Progenitor cell of endocrine pancreas (in vitro differentiated cells): ENCODE measurements around the gene BRPF1. TPM values are rescaled to one million over a fixed set of nuclear protein-coding genes. Genes with fewer than 3 reads are reported as not detected.

Experiments used
- DNase-seq: peaks from one replicate; pipeline ENCODE4 v3.0.0; 2021; ENCODE audit warnings: low spot score; ENCODE audit not compliant: unreplicated experiment
- H3K27ac Mint-ChIP-seq: 2 replicates; pipeline ENCODE4 v1.8.0; 2021; ENCODE audit warnings: mild to moderate bottlenecking, moderate library complexity, mixed read lengths
- H3K27me3 Mint-ChIP-seq: 2 replicates; pipeline ENCODE4 v1.8.0; 2021; ENCODE audit warnings: mixed read lengths
- H3K36me3 Mint-ChIP-seq: 2 replicates; pipeline ENCODE4 v1.8.0; 2022; ENCODE audit warnings: mixed read lengths; ENCODE audit not compliant: insufficient read depth
- H3K4me1 Mint-ChIP-seq: 2 replicates; pipeline ENCODE4 v1.8.0; 2021; ENCODE audit warnings: low read depth, mixed read lengths
- H3K4me3 Mint-ChIP-seq: 2 replicates; pipeline ENCODE4 v1.8.0; 2021; ENCODE audit warnings: low read depth, mild to moderate bottlenecking, moderate library complexity, mixed read lengths
- H3K9me3 Mint-ChIP-seq: 2 replicates; pipeline ENCODE4 v1.8.0; 2021; ENCODE audit warnings: low read depth, mixed read lengths
- total RNA-seq: library from RNA; stranded (reverse); gene quantifications from 2 replicates; pipeline ENCODE4 v1.2.1, GENCODE V29; 2021
- TF ChIP-seq, protein P1 (sequence below): fragments of 200-600 bp; sonication (generic); IDR thresholded peaks from one replicate; pipeline ENCODE4 v1.5.0; 2021; ENCODE audit warnings: antibody characterized with exemption, mild to moderate bottlenecking; ENCODE audit not compliant: unreplicated experiment

The BRPF1 gene
- total RNA-seq, 1 donor from 2014 or later: 25.6 TPM

DNA sequence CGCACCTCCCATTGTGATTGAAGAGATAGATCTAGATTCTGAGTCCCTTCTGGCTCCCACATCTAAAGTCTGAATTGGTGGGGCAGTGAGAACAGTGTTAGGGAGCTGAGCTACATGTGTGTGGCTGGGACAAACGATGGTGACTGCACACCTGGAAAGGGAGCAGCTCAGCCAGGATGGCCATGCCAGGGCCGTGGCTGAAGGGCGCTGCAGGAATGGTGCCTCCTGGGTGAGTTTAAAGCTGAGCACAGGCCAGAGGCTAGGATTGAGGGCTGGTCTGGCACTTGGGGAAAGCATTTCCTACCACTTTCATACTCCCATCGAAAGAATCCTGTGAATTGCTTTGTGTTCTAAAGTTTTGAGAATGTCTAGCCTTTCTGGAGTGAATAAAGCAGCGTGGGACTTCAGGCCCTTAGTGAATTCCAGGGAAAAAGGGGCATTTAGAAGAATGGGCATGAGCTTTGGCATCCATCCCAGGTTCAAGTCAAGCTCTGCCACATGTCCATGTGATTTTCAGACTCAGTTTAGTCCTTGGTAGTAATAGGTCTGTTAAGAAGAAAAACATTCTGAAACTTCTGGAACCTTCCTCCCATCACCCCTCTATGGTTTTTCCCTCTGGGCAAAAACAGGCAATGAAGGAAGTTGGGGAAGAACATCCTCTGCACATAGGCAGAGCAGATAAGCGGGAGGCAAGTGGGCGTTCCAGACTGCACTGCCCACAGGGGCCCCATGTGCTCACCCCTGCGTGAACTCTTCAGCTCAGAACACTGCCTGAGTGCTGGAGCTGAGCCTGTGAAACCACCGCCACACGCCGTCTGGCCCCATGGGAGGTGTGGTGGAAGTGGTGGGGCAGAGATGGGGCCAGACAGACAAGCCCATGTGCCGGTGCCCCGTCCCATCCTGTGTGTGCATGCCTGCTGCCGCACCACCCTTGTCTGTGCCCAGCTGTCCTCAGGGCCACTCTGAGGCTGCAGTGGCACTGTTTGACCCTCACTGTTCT lies 40.8 kb upstream of the BRPF1 start:
- H3K4me1 Mint-ChIP-seq: no peaks in the 10 kb centered on the region
- no peak for DNase-seq
- H3K27me3 Mint-ChIP-seq: no peaks in the 10 kb centered on the region
- no peaks in the 10 kb centered on the region for H3K9me3 Mint-ChIP-seq
- H3K27ac Mint-ChIP-seq: no peak overlapping the region
- no peak overlapping the region for H3K4me3 Mint-ChIP-seq
- H3K36me3 Mint-ChIP-seq: peaks cover 6% of the 10 kb centered on the region
- TF ChIP-seq, protein P1, sequence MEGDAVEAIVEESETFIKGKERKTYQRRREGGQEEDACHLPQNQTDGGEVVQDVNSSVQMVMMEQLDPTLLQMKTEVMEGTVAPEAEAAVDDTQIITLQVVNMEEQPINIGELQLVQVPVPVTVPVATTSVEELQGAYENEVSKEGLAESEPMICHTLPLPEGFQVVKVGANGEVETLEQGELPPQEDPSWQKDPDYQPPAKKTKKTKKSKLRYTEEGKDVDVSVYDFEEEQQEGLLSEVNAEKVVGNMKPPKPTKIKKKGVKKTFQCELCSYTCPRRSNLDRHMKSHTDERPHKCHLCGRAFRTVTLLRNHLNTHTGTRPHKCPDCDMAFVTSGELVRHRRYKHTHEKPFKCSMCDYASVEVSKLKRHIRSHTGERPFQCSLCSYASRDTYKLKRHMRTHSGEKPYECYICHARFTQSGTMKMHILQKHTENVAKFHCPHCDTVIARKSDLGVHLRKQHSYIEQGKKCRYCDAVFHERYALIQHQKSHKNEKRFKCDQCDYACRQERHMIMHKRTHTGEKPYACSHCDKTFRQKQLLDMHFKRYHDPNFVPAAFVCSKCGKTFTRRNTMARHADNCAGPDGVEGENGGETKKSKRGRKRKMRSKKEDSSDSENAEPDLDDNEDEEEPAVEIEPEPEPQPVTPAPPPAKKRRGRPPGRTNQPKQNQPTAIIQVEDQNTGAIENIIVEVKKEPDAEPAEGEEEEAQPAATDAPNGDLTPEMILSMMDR: no peak

DNA sequence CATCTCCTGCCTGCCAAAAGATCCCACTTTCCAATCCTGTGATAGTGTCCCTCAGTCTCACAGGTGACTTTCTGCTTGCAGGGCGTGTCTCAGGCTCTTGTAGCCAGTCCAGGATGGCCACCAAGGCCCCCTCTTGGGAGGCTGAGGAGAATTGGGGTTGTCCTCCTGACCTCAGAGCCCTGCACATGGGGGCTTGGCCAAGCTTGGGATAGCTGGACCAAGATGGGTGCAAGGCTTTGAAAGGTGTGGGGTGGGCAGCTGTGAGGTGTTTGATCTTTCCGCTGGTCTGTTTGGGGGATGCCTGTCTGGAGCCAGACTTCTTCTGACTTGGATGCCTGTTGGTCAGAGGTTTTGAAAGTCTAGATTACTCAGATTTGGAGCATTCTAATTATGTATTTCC lies 39.9 kb upstream of the BRPF1 start:
- DNase-seq: no peak
- no peaks in the 10 kb centered on the region for H3K27me3 Mint-ChIP-seq
- H3K4me3 Mint-ChIP-seq: no peak overlapping the region
- no peak overlapping the region for H3K27ac Mint-ChIP-seq
- TF ChIP-seq, protein P1: no peak
- H3K9me3 Mint-ChIP-seq: no peaks in the 10 kb centered on the region
- H3K36me3 Mint-ChIP-seq: peaks cover 2% of the 10 kb centered on the region
- no peaks in the 10 kb centered on the region for H3K4me1 Mint-ChIP-seq

DNA sequence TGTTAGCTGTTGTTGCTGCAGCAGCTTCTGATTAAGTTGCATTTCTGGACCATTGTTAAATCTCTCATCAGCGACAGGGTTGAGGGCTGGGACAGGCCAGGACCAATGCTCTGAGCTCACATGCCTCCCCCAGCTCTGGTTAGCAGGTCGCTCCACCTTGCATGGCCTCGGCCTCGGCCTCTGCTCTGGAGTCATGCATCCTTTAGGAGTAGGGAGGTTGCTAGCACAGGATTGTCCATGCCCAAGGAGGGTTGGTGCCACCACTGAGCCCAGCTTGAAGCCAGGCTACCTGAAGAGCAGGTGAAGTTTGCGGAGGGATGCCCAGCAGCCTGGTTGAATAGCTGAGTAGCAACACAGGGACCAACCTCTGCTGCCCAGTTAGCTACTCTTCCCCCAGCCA lies 39.1 kb upstream of the BRPF1 start:
- H3K4me1 Mint-ChIP-seq: no peaks in the 10 kb centered on the region
- H3K4me3 Mint-ChIP-seq: no peak overlapping the region
- H3K9me3 Mint-ChIP-seq: no peaks in the 10 kb centered on the region
- H3K27ac Mint-ChIP-seq: no peak overlapping the region
- no peak for DNase-seq
- peaks cover 2% of the 10 kb centered on the region for H3K36me3 Mint-ChIP-seq
- TF ChIP-seq, protein P1: no peak
- no peaks in the 10 kb centered on the region for H3K27me3 Mint-ChIP-seq

DNA sequence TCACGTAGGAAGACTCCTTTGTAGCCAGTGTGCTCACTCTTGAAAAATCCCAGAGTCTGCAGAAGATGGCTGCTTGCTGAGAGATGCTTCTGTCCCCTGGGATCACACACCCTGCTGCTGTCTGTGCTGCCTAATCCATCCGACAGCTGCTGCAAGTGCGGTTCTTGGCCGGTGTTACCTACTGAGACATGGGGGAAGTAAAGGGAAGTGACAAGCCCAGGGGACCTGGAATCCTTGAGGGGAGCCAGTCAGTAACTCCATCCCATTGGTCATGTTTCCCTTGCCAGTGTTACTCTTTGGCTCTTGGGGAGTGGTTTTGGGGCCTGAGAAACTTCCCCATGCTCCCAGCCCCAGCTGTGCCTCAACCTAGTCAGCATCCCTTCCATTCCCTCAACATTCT lies 36.2 kb upstream of the BRPF1 start:
- Mint-ChIP-seq H3K27ac (no peak overlapping the region), H3K4me1 (no peaks in the 10 kb centered on the region), H3K9me3 (no peaks in the 10 kb centered on the region), H3K36me3 (peaks cover 6% of the 10 kb centered on the region), H3K4me3 (no peak overlapping the region), H3K27me3 (no peaks in the 10 kb centered on the region)
- no peak for DNase-seq
- TF ChIP-seq, protein P1: no peak

DNA sequence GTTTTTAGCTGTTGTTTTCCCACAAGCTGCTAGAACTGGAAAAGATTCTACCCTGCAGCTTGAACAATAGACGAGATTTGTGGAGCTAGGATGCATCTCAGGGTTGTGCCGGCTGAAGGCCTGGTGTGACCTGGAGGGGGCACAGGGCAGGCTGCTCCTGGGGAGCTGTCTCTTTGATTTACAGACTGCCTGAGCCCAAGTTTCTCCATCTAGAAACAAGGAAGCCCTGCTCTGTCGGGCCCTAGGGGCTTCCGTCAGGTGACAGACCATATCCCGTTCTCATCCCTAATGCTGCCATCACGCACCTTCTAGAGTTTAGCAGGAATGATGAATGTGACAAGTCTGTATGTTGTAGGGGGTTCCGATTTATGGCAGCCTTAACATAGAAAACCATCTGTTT lies 35.8 kb upstream of the BRPF1 start:
- TF ChIP-seq, protein P1: no peak
- Mint-ChIP-seq H3K36me3 (peaks cover 6% of the 10 kb centered on the region), H3K27ac (no peak overlapping the region), H3K27me3 (no peaks in the 10 kb centered on the region), H3K4me3 (no peak overlapping the region), H3K9me3 (no peaks in the 10 kb centered on the region), H3K4me1 (no peaks in the 10 kb centered on the region)
- no peak for DNase-seq
